G401 (cell line): ENCODE measurements around the gene SH3BP5L. TPM values are rescaled to one million over a fixed set of nuclear protein-coding genes. Genes with fewer than 3 reads are reported as not detected.
"Not testable (repeated sequence)": the region's sequence is repeated elsewhere in the genome, so short reads cannot be mapped to it uniquely, and the experiment has no call there.

Experiments used
- DNase-seq: peaks from one replicate; pipeline ENCODE4 v3.0.0-alpha.2; 2015; ENCODE audit warnings: low spot score
- in situ Hi-C: cut with HindIII; loops from 2 replicates; pipeline ENCODE4 v1.10.0; 2016; ENCODE audit warnings: low sequenced_read_pairs, mixed read lengths
- total RNA-seq: library from RNA; depleted of rRNA; stranded (reverse); fragments of >200 nt; shearing (Covaris generic); gene quantifications from 2 replicates; pipeline ENCODE4 v1.2.3, GENCODE V29; 2014; rRNA removed

SH3BP5L gene
- total RNA-seq, 1 experiment from 2014 or later: 23.1 TPM

GRCh38 chr1:248791010-248791409 is 34.7 kb downstream of the SH3BP5L start:
- in situ Hi-C loops: no loop called here
- no peak for DNase-seq

GRCh38 chr1:248790456-248790855 is 35.3 kb downstream of the SH3BP5L start:
- in situ Hi-C loops: no loop called here
- DNase-seq: no peak

GRCh38 chr1:248789337-248789736 is 36.4 kb downstream of the SH3BP5L start:
- DNase-seq, in situ Hi-C loops: not testable (repeated sequence)

GRCh38 chr1:248788327-248788726 is 37.4 kb downstream of the SH3BP5L start:
- no peak for DNase-seq
- in situ Hi-C loops: no loop called here

- in situ Hi-C loops: no loop called here
- DNase-seq: no peak
These were observed 38.3 kb downstream of the SH3BP5L start for GRCh38 chr1:248787430-248787829.

GRCh38 chr1:248786156-248786555 is 39.6 kb downstream of the SH3BP5L start:
- DNase-seq: no peak
- in situ Hi-C loops: no loop called here

GRCh38 chr1:248783367-248783766 is 42.3 kb downstream of the SH3BP5L start:
- in situ Hi-C loops: no loop called here
- peak; percentile 65 for DNase-seq

- in situ Hi-C loops: no loop called here
- DNase-seq: no peak
These were observed 43.1 kb downstream of the SH3BP5L start for GRCh38 chr1:248782416-248783141.

GRCh38 chr1:248779350-248779749 is 46.4 kb downstream of the SH3BP5L start:
- DNase-seq: no peak
- in situ Hi-C loops: no loop called here

GRCh38 chr1:248778906-248779305 is 46.8 kb downstream of the SH3BP5L start:
- DNase-seq: no peak

GRCh38 chr1:248776991-248777390 is 48.7 kb downstream of the SH3BP5L start:
- DNase-seq: no peak
- in situ Hi-C loops: no loop called here

More at GRCh38 chr1:248778906-248779305, 46.8 kb downstream of the SH3BP5L start:
- in situ Hi-C loops: no loop called here

- in situ Hi-C loops: no loop called here
- no peak for DNase-seq
These were observed 50.3 kb downstream of the SH3BP5L start for GRCh38 chr1:248775441-248775840.

Other genes with a start within 250 kb of the SH3BP5L start
- not detected in 2 replicates for gene OR2T10, start 228.2 kb downstream of the SH3BP5L start, total RNA-seq
- gene OR2T11, start 190.8 kb downstream of the SH3BP5L start, total RNA-seq: not detected in 2 replicates
- gene OR2T35, start 180.6 kb downstream of the SH3BP5L start, total RNA-seq: not detected in 2 replicates
- not detected in 2 replicates for gene OR2T27, start 170.4 kb downstream of the SH3BP5L start, total RNA-seq
- not detected in 2 replicates for gene OR14I1, start 123.1 kb downstream of the SH3BP5L start, total RNA-seq
- gene LYPD8, start 70.2 kb downstream of the SH3BP5L start, total RNA-seq: not detected in 2 replicates
- gene ZNF672, start 12.3 kb upstream of the SH3BP5L start, total RNA-seq: 57.1 and 63.1 TPM in 2 replicates
- 7.9 and 12.7 TPM in 2 replicates for gene ZNF692, start 33.2 kb upstream of the SH3BP5L start, total RNA-seq
- 5.3 and 10.0 TPM in 2 replicates for gene PGBD2, start 80.3 kb upstream of the SH3BP5L start, total RNA-seq